ENCODE measurements around the gene PARD3. TPM values are rescaled to one million over a fixed set of nuclear protein-coding genes. Genes with fewer than 3 reads are reported as not detected.

The PARD3 gene
- total RNA-seq, 1 donor from 2014 or later: 26.0 TPM

DNA sequence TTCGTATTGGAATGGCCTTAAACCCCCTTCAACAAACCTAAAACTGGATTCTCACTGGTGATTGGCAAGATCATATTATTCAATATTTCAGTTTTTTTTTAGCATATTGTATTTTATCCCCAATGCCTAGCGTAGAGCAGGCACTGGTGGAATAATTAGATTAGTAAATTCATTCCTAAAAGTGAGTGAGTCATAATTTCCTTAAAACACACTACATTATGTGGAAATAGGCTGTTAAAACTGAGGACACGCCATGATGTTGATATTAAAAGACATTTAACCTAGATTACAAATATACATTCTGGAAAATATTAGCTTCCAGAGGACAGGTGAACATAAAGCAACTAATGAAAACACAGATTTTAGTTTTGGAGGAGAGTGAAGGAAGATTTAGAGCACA is 463.9 kb downstream of the PARD3 start:
- no peaks in the 10 kb centered on the region for H3K27me3 Mint-ChIP-seq (ENCODE audit: low read depth)
- H3K36me3 Mint-ChIP-seq (ENCODE audit: low read depth): peaks cover 4% of the 10 kb centered on the region
- no peak overlapping the region for H3K27ac Mint-ChIP-seq (ENCODE audit: unreplicated experiment)
- peaks cover 17% of the 10 kb centered on the region for H3K4me1 Mint-ChIP-seq (ENCODE audit: low read depth)
- H3K4me3 Mint-ChIP-seq (ENCODE audit: unreplicated experiment): no peak overlapping the region
- peaks cover 2% of the 10 kb centered on the region for H3K9me3 Mint-ChIP-seq (ENCODE audit: low read depth)
- TF ChIP-seq, protein P1, sequence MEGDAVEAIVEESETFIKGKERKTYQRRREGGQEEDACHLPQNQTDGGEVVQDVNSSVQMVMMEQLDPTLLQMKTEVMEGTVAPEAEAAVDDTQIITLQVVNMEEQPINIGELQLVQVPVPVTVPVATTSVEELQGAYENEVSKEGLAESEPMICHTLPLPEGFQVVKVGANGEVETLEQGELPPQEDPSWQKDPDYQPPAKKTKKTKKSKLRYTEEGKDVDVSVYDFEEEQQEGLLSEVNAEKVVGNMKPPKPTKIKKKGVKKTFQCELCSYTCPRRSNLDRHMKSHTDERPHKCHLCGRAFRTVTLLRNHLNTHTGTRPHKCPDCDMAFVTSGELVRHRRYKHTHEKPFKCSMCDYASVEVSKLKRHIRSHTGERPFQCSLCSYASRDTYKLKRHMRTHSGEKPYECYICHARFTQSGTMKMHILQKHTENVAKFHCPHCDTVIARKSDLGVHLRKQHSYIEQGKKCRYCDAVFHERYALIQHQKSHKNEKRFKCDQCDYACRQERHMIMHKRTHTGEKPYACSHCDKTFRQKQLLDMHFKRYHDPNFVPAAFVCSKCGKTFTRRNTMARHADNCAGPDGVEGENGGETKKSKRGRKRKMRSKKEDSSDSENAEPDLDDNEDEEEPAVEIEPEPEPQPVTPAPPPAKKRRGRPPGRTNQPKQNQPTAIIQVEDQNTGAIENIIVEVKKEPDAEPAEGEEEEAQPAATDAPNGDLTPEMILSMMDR (IDR thresholded peaks at IDR 0.05): no peak
- no peak for DNase-seq (ENCODE audit: low spot score)

DNA sequence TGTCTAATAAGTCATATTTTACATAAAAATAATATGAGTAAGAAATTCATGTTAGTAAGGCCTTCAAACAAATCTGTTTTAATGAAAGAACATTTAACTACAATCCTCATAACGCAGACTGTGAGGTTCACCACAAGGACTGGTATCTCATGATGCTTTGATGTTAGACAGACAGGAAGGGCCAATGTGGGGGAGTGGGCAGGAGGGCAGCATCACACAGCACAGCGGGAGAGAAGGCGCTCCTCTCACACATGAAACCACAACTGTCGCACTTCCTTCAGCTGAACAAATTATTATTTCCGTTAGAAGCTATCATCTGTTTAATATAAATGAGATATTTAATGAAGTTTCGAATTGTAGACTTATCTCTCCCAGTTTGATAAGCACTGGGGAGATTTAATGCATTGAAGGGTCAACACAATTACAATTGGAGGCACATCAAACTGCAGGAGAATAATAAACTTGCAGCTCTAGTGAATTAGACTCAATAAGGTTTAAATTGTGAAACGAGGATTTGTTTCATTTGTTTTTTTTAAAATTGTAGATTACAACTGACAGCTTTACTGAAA is 466.1 kb downstream of the PARD3 start:
- Mint-ChIP-seq H3K36me3 (ENCODE audit: low read depth) (peaks cover 2% of the 10 kb centered on the region), H3K27me3 (ENCODE audit: low read depth) (no peaks in the 10 kb centered on the region), H3K4me1 (ENCODE audit: low read depth) (peaks cover 30% of the 10 kb centered on the region), H3K27ac (ENCODE audit: unreplicated experiment) (no peak overlapping the region), H3K4me3 (ENCODE audit: unreplicated experiment) (no peak overlapping the region), H3K9me3 (ENCODE audit: low read depth) (peaks cover 2% of the 10 kb centered on the region)
- no peak for DNase-seq (ENCODE audit: low spot score)
- TF ChIP-seq, protein P1 (IDR thresholded peaks at IDR 0.05): no peak

DNA sequence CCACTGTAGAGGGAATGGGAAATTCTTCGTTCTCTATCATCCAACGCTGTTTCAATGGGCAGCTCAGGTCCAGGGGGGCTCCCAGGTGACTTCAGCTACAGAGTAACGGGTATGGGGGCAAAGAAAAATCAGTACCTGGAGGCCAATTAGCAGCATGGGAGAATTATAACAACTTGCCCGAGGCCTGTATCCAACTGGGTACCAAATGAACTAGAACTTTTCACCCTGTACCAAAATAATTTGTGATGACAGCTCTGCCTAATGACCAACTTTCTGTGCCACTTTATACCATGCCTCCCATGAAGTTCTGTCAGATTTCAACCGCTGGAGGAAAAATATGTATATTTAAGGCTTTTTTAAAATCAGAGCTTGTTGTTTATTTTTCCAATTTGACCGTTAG is 467.1 kb downstream of the PARD3 start:
- Mint-ChIP-seq H3K36me3 (ENCODE audit: low read depth) (peaks cover 2% of the 10 kb centered on the region), H3K9me3 (ENCODE audit: low read depth) (peaks cover 2% of the 10 kb centered on the region), H3K27me3 (ENCODE audit: low read depth) (no peaks in the 10 kb centered on the region), H3K27ac (ENCODE audit: unreplicated experiment) (no peak overlapping the region), H3K4me1 (ENCODE audit: low read depth) (peaks cover 40% of the 10 kb centered on the region), H3K4me3 (ENCODE audit: unreplicated experiment) (no peak overlapping the region)
- DNase-seq (ENCODE audit: low spot score): no peak
- TF ChIP-seq, protein P1 (IDR thresholded peaks at IDR 0.05): no peak

DNA sequence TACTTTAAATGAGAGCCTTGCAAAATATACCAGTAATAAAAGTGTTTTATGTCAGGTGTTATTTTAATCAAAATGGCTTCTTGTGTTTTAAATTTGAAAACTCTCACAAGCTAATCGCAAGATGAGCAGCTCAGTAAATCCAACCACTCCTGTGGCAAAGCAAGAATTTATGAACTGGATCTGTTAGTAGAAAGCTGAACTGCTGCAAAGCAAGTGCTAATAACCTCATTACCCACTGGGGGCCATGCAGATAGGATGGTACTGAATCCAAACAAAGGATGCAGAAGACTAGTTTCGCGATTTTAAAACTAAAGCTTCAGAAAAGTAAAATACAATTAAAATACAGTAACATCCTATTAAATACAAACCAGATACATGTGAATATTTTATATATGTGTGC is 468.0 kb downstream of the PARD3 start:
- no peak for DNase-seq (ENCODE audit: low spot score)
- Mint-ChIP-seq H3K9me3 (ENCODE audit: low read depth) (peaks cover 2% of the 10 kb centered on the region), H3K4me3 (ENCODE audit: unreplicated experiment) (no peak overlapping the region), H3K4me1 (ENCODE audit: low read depth) (peaks cover 45% of the 10 kb centered on the region), H3K36me3 (ENCODE audit: low read depth) (no peaks in the 10 kb centered on the region), H3K27ac (ENCODE audit: unreplicated experiment) (no peak overlapping the region), H3K27me3 (ENCODE audit: low read depth) (no peaks in the 10 kb centered on the region)
- TF ChIP-seq, protein P1 (IDR thresholded peaks at IDR 0.05): no peak

DNA sequence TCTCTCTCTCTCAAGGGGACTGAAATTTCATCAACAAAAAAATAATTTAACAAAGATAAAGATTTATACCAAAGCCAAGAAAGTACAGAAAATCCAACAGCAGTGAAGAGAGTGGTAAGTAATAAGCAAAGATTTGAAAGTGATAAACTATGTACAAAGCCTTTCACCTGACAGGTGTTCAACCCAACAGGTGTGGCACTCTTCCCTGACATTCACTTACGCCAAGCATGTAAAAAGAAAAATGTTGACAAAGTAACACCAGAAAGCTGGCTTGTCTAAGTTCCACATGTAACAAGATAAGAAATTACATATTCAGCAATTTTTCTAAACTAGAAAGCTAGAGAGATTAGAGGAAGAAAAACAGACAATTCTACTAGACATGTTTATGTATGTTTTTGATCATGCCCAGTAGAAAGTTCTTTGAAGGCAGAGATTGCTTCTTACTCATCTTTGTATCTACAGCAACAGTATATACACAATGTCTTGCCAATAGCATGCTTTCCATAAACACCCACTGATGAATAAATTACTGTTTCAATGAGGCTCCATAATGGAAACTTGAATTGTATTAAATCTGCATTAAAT is 468.5 kb downstream of the PARD3 start:
- peaks cover 2% of the 10 kb centered on the region for H3K9me3 Mint-ChIP-seq (ENCODE audit: low read depth)
- H3K36me3 Mint-ChIP-seq (ENCODE audit: low read depth): no peaks in the 10 kb centered on the region
- H3K4me3 Mint-ChIP-seq (ENCODE audit: unreplicated experiment): no peak overlapping the region
- no peaks in the 10 kb centered on the region for H3K27me3 Mint-ChIP-seq (ENCODE audit: low read depth)
- TF ChIP-seq, protein P1 (IDR thresholded peaks at IDR 0.05): no peak
- H3K27ac Mint-ChIP-seq (ENCODE audit: unreplicated experiment): no peak overlapping the region
- H3K4me1 Mint-ChIP-seq (ENCODE audit: low read depth): peaks cover 43% of the 10 kb centered on the region
- no peak for DNase-seq (ENCODE audit: low spot score)

Measured in chondrocyte (in vitro differentiated cells).